Activated CD8-positive, alpha-beta memory T cell treated with anti-CD3 and anti-CD28 coated beads, Interleukin-2, amount 10 ng/mL, durations not matched to agents 7 days and 5 days (primary cell): ENCODE measurements around the gene BMP6. TPM values are rescaled to one million over a fixed set of nuclear protein-coding genes. Genes with fewer than 3 reads are reported as not detected.
"Not testable (repeated sequence)": the region's sequence is repeated elsewhere in the genome, so short reads cannot be mapped to it uniquely, and the experiment has no call there.

ENCODE experiments used
- ATAC-seq: fragments of 150-1000 bp; cut with Tn5 transposase; one replicate; pipeline ENCODE4 v1.10.0; 2021; ENCODE audit warnings: moderate library complexity
- CTCF ChIA-PET: fragments of 350-600 bp; sonication (Branson Sonifier 250); formaldehyde crosslinking; loops from one replicate; lab custom pipeline; 2021; ENCODE audit warnings: antibody characterized with exemption; lab: Charles Lee
- DNase-seq: peaks from one replicate; pipeline ENCODE4 v3.0.0-alpha.2; 2020
- H3K27ac Mint-ChIP-seq: one replicate; pipeline ENCODE4 v1.8.0; 2021; ENCODE audit warnings: mild to moderate bottlenecking, mixed read lengths
- H3K27me3 Mint-ChIP-seq: one replicate; pipeline ENCODE4 v1.8.0; 2021; ENCODE audit warnings: mixed read lengths
- H3K36me3 Mint-ChIP-seq: one replicate; pipeline ENCODE4 v1.8.0; 2021; ENCODE audit warnings: mild to moderate bottlenecking, mixed read lengths
- H3K4me1 Mint-ChIP-seq: one replicate; pipeline ENCODE4 v1.8.0; 2021; ENCODE audit warnings: mixed read lengths
- H3K4me3 Mint-ChIP-seq: one replicate; pipeline ENCODE4 v1.8.0; 2021; ENCODE audit warnings: mild to moderate bottlenecking, moderate library complexity, mixed read lengths
- H3K9me3 Mint-ChIP-seq: one replicate; pipeline ENCODE4 v1.8.0; 2022; ENCODE audit warnings: low read depth, mixed read lengths
- total RNA-seq, 2 experiments: library from RNA; stranded (reverse); gene quantifications; one replicate each; pipeline ENCODE4 v1.2.3, GENCODE V29; 2021

Gene BMP6
- total RNA-seq, 2 experiments from 2014 or later, result not detected

GRCh38 chr6:7797386-7797785, 71.5 kb downstream of the BMP6 start:
- ATAC-seq (no peak), DNase-seq (no peak)
- CTCF ChIA-PET, result no interaction called here
- H3K27ac Mint-ChIP-seq, result no peak overlapping the region
- H3K9me3 Mint-ChIP-seq, result no peaks in the 10 kb centered on the region
- no peaks in the 10 kb centered on the region for H3K36me3 Mint-ChIP-seq
- H3K4me1 Mint-ChIP-seq, result no peaks in the 10 kb centered on the region
- H3K4me3 Mint-ChIP-seq, result no peak overlapping the region
- H3K27me3 Mint-ChIP-seq, result peaks cover 12% of the 10 kb centered on the region

GRCh38 chr6:7798751-7799150, 72.9 kb downstream of the BMP6 start:
- H3K27me3 Mint-ChIP-seq, result peaks cover 16% of the 10 kb centered on the region
- no peak overlapping the region for H3K4me3 Mint-ChIP-seq
- CTCF ChIA-PET, result no interaction called here
- H3K9me3 Mint-ChIP-seq, result no peaks in the 10 kb centered on the region
- DNase-seq, result no peak
- ATAC-seq, result no peak
- no peak overlapping the region for H3K27ac Mint-ChIP-seq
- H3K36me3 Mint-ChIP-seq, result no peaks in the 10 kb centered on the region
- H3K4me1 Mint-ChIP-seq, result peaks cover 6% of the 10 kb centered on the region

GRCh38 chr6:7802662-7803061, 76.8 kb downstream of the BMP6 start:
- Mint-ChIP-seq H3K27ac (no peak overlapping the region), H3K4me3 (no peak overlapping the region), H3K36me3 (no peaks in the 10 kb centered on the region), H3K4me1 (peaks cover 6% of the 10 kb centered on the region), H3K9me3 (no peaks in the 10 kb centered on the region), H3K27me3 (peaks cover 31% of the 10 kb centered on the region)
- CTCF ChIA-PET, result no interaction called here
- ATAC-seq (no peak), DNase-seq (no peak)

- no peak overlapping the region for H3K4me3 Mint-ChIP-seq
- no peaks in the 10 kb centered on the region for H3K9me3 Mint-ChIP-seq
- no peaks in the 10 kb centered on the region for H3K36me3 Mint-ChIP-seq
- ATAC-seq (no peak), DNase-seq (no peak)
- CTCF ChIA-PET, result no interaction called here
- H3K27me3 Mint-ChIP-seq, result peaks cover 32% of the 10 kb centered on the region
- H3K4me1 Mint-ChIP-seq, result peaks cover 6% of the 10 kb centered on the region
- no peak overlapping the region for H3K27ac Mint-ChIP-seq
Measured at GRCh38 chr6:7803214-7803613, 77.3 kb downstream of the BMP6 start.

- H3K27ac Mint-ChIP-seq, result no peak overlapping the region
- H3K36me3 Mint-ChIP-seq, result no peaks in the 10 kb centered on the region
- CTCF ChIA-PET, result no interaction called here
- peaks cover 35% of the 10 kb centered on the region for H3K27me3 Mint-ChIP-seq
- ATAC-seq (no peak), DNase-seq (no peak)
- peaks cover 6% of the 10 kb centered on the region for H3K4me1 Mint-ChIP-seq
- H3K9me3 Mint-ChIP-seq, result no peaks in the 10 kb centered on the region
- no peak overlapping the region for H3K4me3 Mint-ChIP-seq
Measured at GRCh38 chr6:7805078-7805849, 79.4 kb downstream of the BMP6 start.

- Mint-ChIP-seq H3K36me3 (no peaks in the 10 kb centered on the region), H3K27ac (no peak overlapping the region), H3K4me1 (peaks cover 6% of the 10 kb centered on the region), H3K9me3 (no peaks in the 10 kb centered on the region), H3K27me3 (peaks cover 38% of the 10 kb centered on the region), H3K4me3 (no peak overlapping the region)
- DNase-seq (no peak), ATAC-seq (no peak)
- CTCF ChIA-PET, result no interaction called here
Measured at GRCh38 chr6:7805850-7806214, 79.9 kb downstream of the BMP6 start.

- Mint-ChIP-seq H3K27ac (no peak overlapping the region), H3K36me3 (no peaks in the 10 kb centered on the region), H3K4me1 (peaks cover 6% of the 10 kb centered on the region), H3K27me3 (peaks cover 32% of the 10 kb centered on the region), H3K4me3 (no peak overlapping the region), H3K9me3 (no peaks in the 10 kb centered on the region)
- DNase-seq (no peak), ATAC-seq (no peak)
- CTCF ChIA-PET, result no interaction called here
Measured at GRCh38 chr6:7806711-7807110, 80.8 kb downstream of the BMP6 start.

GRCh38 chr6:7809346-7809745, 83.4 kb downstream of the BMP6 start:
- DNase-seq (no peak), ATAC-seq (no peak)
- H3K4me3 Mint-ChIP-seq, result no peak overlapping the region
- no peaks in the 10 kb centered on the region for H3K9me3 Mint-ChIP-seq
- no peaks in the 10 kb centered on the region for H3K4me1 Mint-ChIP-seq
- no peaks in the 10 kb centered on the region for H3K36me3 Mint-ChIP-seq
- CTCF ChIA-PET, result interaction anchor here (0.7 kb wide), 1 partner anchor 1887 kb away, joined by 3 read pairs; no protein-coding TSS in a partner anchor
- peaks cover 29% of the 10 kb centered on the region for H3K27me3 Mint-ChIP-seq
- H3K27ac Mint-ChIP-seq, result no peak overlapping the region

- CTCF ChIA-PET, result no interaction called here
- DNase-seq (no peak), ATAC-seq (no peak)
- Mint-ChIP-seq H3K27me3 (peaks cover 16% of the 10 kb centered on the region), H3K27ac (no peak overlapping the region), H3K4me1 (no peaks in the 10 kb centered on the region), H3K36me3 (no peaks in the 10 kb centered on the region), H3K4me3 (no peak overlapping the region), H3K9me3 (no peaks in the 10 kb centered on the region)
Measured at GRCh38 chr6:7811441-7811840, 85.5 kb downstream of the BMP6 start.

GRCh38 chr6:7812623-7813022, 86.7 kb downstream of the BMP6 start:
- peaks cover 14% of the 10 kb centered on the region for H3K27me3 Mint-ChIP-seq
- no peaks in the 10 kb centered on the region for H3K4me1 Mint-ChIP-seq
- H3K27ac Mint-ChIP-seq, result no peak overlapping the region
- H3K9me3 Mint-ChIP-seq, result no peaks in the 10 kb centered on the region
- no peaks in the 10 kb centered on the region for H3K36me3 Mint-ChIP-seq
- ATAC-seq (no peak), DNase-seq (no peak)
- CTCF ChIA-PET, result no interaction called here
- H3K4me3 Mint-ChIP-seq, result no peak overlapping the region

- no peak for DNase-seq
- Mint-ChIP-seq H3K9me3 (no peaks in the 10 kb centered on the region), H3K36me3 (no peaks in the 10 kb centered on the region), H3K27me3 (peaks cover 13% of the 10 kb centered on the region), H3K4me1 (no peaks in the 10 kb centered on the region), H3K27ac (no peak overlapping the region), H3K4me3 (no peak overlapping the region)
- CTCF ChIA-PET, result no interaction called here
- ATAC-seq, result no peak
Measured at GRCh38 chr6:7813193-7813592, 87.3 kb downstream of the BMP6 start.

- ATAC-seq, result no peak
- Mint-ChIP-seq H3K27me3 (peaks cover 13% of the 10 kb centered on the region), H3K4me3 (no peak overlapping the region), H3K27ac (no peak overlapping the region), H3K9me3 (no peaks in the 10 kb centered on the region), H3K36me3 (no peaks in the 10 kb centered on the region), H3K4me1 (no peaks in the 10 kb centered on the region)
- no peak for DNase-seq
- CTCF ChIA-PET, result no interaction called here
Measured at GRCh38 chr6:7813704-7814103, 87.8 kb downstream of the BMP6 start.

GRCh38 chr6:7815716-7816115, 89.8 kb downstream of the BMP6 start:
- DNase-seq, result no peak
- Mint-ChIP-seq H3K36me3 (no peaks in the 10 kb centered on the region), H3K27ac (no peak overlapping the region), H3K27me3 (peaks cover 7% of the 10 kb centered on the region), H3K4me1 (no peaks in the 10 kb centered on the region), H3K9me3 (no peaks in the 10 kb centered on the region), H3K4me3 (no peak overlapping the region)
- ATAC-seq, result no peak
- CTCF ChIA-PET, result no interaction called here

GRCh38 chr6:7817184-7817583, 91.3 kb downstream of the BMP6 start:
- H3K9me3 Mint-ChIP-seq, H3K27me3 Mint-ChIP-seq, H3K36me3 Mint-ChIP-seq, H3K4me1 Mint-ChIP-seq, DNase-seq, ATAC-seq, H3K27ac Mint-ChIP-seq, H3K4me3 Mint-ChIP-seq, CTCF ChIA-PET: not testable (repeated sequence)
